ENCODE results near the gene METTL16.

Gene METTL16

GRCh38 chr17:2487306-2487705 lies 24.4 kb downstream of the METTL16 start:
- H3K27ac ChIP-seq: peak overlapping the region; percentile 47
- TF ChIP-seq ZFX (IDR thresholded peaks at IDR 0.05) (no peak), CTCF (conservative IDR thresholded peaks at IDR 0.05) (no peak)

- peak overlapping the region; percentile 47 for H3K27ac ChIP-seq
Measured at GRCh38 chr17:2486709-2487108, 25.0 kb downstream of the METTL16 start.

- H3K27ac ChIP-seq: peak overlapping the region; percentile 47; the same call in 1 of the 2 replicates
- TF ChIP-seq CTCF (conservative IDR thresholded peaks at IDR 0.05) (no peak), ZFX (IDR thresholded peaks at IDR 0.05) (no peak)
Measured at GRCh38 chr17:2485970-2486369, 25.7 kb downstream of the METTL16 start.

- TF ChIP-seq CTCF (conservative IDR thresholded peaks at IDR 0.05) (no peak), ZFX (IDR thresholded peaks at IDR 0.05) (no peak)
- H3K27ac ChIP-seq: 0 out of 2 replicates have a peak overlapping the region, but pooled peaks have one; percentile 47
Measured at GRCh38 chr17:2485543-2485942, 26.1 kb downstream of the METTL16 start.

- H3K27ac ChIP-seq: no peak overlapping the region
Measured at GRCh38 chr17:2484876-2485275, 26.8 kb downstream of the METTL16 start.

GRCh38 chr17:2483084-2483483 lies 28.6 kb downstream of the METTL16 start:
- TF ChIP-seq ZFX (IDR thresholded peaks at IDR 0.05): no peak
- no peak for TF ChIP-seq CTCF (conservative IDR thresholded peaks at IDR 0.05)
- no peak overlapping the region for H3K27ac ChIP-seq

More at GRCh38 chr17:2484876-2485275, 26.8 kb downstream of the METTL16 start:
- TF ChIP-seq ZFX (IDR thresholded peaks at IDR 0.05) (no peak), CTCF (conservative IDR thresholded peaks at IDR 0.05) (no peak)

- H3K27ac ChIP-seq: no peak overlapping the region
- TF ChIP-seq ZFX (IDR thresholded peaks at IDR 0.05): no peak
- TF ChIP-seq CTCF (conservative IDR thresholded peaks at IDR 0.05): no peak
Measured at GRCh38 chr17:2482218-2482617, 29.5 kb downstream of the METTL16 start.

GRCh38 chr17:2481760-2482159 lies 29.9 kb downstream of the METTL16 start:
- TF ChIP-seq CTCF (conservative IDR thresholded peaks at IDR 0.05): no peak
- TF ChIP-seq ZFX (IDR thresholded peaks at IDR 0.05): no peak
- no peak overlapping the region for H3K27ac ChIP-seq

Measured in C4-2B (cell line).